ENCODE results near the gene PGAP3.
A peak's percentile ranks its signal among the peaks of the same experiment; 100 is the strongest.

PGAP3 gene

GRCh38 chr17:39671651-39672521 lies 16.0 kb downstream of the PGAP3 start:
- DNase-seq = peak; percentile 55
- H3K27ac Mint-ChIP-seq = no peak overlapping the region
- peak; percentile 64 for TF ChIP-seq CTCF (IDR thresholded peaks at IDR 0.05)
- H3K9me3 Mint-ChIP-seq = no peaks in the 10 kb centered on the region
- no peak overlapping the region for H3K4me3 Mint-ChIP-seq
- H3K4me1 Mint-ChIP-seq = peaks cover 26% of the 10 kb centered on the region
- no peaks in the 10 kb centered on the region for H3K36me3 Mint-ChIP-seq (ENCODE audit: low read depth)
- H3K27me3 Mint-ChIP-seq (ENCODE audit: low read depth, poor library complexity) = peaks cover 36% of the 10 kb centered on the region

GRCh38 chr17:39670746-39671145 lies 17.1 kb downstream of the PGAP3 start:
- Mint-ChIP-seq H3K9me3 (no peaks in the 10 kb centered on the region), H3K4me1 (peaks cover 24% of the 10 kb centered on the region), H3K4me3 (no peak overlapping the region), H3K36me3 (ENCODE audit: low read depth) (no peaks in the 10 kb centered on the region), H3K27ac (no peak overlapping the region), H3K27me3 (ENCODE audit: low read depth, poor library complexity) (peaks cover 47% of the 10 kb centered on the region)
- no peak for DNase-seq
- no peak for TF ChIP-seq CTCF (IDR thresholded peaks at IDR 0.05)

- no peaks in the 10 kb centered on the region for H3K36me3 Mint-ChIP-seq (ENCODE audit: low read depth)
- no peak overlapping the region for H3K27ac Mint-ChIP-seq
- TF ChIP-seq CTCF (IDR thresholded peaks at IDR 0.05) = no peak
- peaks cover 49% of the 10 kb centered on the region for H3K27me3 Mint-ChIP-seq (ENCODE audit: low read depth, poor library complexity)
- peaks cover 17% of the 10 kb centered on the region for H3K4me1 Mint-ChIP-seq
- no peak for DNase-seq
- no peak overlapping the region for H3K4me3 Mint-ChIP-seq
- no peaks in the 10 kb centered on the region for H3K9me3 Mint-ChIP-seq
Observed at GRCh38 chr17:39669897-39670735, 17.7 kb downstream of the PGAP3 start.

GRCh38 chr17:39667945-39668924 lies 19.6 kb downstream of the PGAP3 start, which contains the start of gene PNMT:
PNMT (plus strand) TSS chr17:39668453; CDS start chr17:39668476, 23 bp downstream.
- Mint-ChIP-seq H3K27ac (no peak within 1 kb of the TSS), H3K9me3 (no peaks in the 10 kb centered on the region), H3K4me3 (peak within 1 kb of the TSS; percentile 59), H3K4me1 (peaks cover 21% of the 10 kb centered on the region), H3K36me3 (ENCODE audit: low read depth) (no peaks in the 10 kb centered on the region), H3K27me3 (ENCODE audit: low read depth, poor library complexity) (peaks cover 49% of the 10 kb centered on the region)
- TF ChIP-seq CTCF (IDR thresholded peaks at IDR 0.05) = peak; percentile 56
- DNase-seq = peak; percentile 84

GRCh38 chr17:39667262-39667944 lies 20.5 kb downstream of the PGAP3 start:
- peak overlapping the region; percentile 59 for H3K4me3 Mint-ChIP-seq
- no peaks in the 10 kb centered on the region for H3K36me3 Mint-ChIP-seq (ENCODE audit: low read depth)
- H3K27me3 Mint-ChIP-seq (ENCODE audit: low read depth, poor library complexity) = peaks cover 49% of the 10 kb centered on the region
- no peaks in the 10 kb centered on the region for H3K9me3 Mint-ChIP-seq
- no peak for TF ChIP-seq CTCF (IDR thresholded peaks at IDR 0.05)
- H3K4me1 Mint-ChIP-seq = peaks cover 21% of the 10 kb centered on the region
- H3K27ac Mint-ChIP-seq = no peak overlapping the region
- peak; percentile 44 for DNase-seq

All from nephron progenitor cell (in vitro differentiated cells).